Measurements from ENCODE around the gene STPG4.
A peak's percentile ranks its signal among the peaks of the same experiment; 100 is the strongest.
"Not testable (repeated sequence)": the region's sequence is repeated elsewhere in the genome, so short reads cannot be mapped to it uniquely, and the experiment has no call there.

The STPG4 gene

GRCh38 chr2:47155091-47155876 lies at the start of gene STPG4:
Gene STPG4, minus strand, starts transcription at chr2:47155308. Its CDS starts 57 bp downstream, at chr2:47155251.
- no peak for DNase-seq (ENCODE audit: low spot score)

GRCh38 chr2:47204691-47205090 lies 49.6 kb upstream of the STPG4 start:
- DNase-seq (ENCODE audit: low spot score), result no peak

- no peak for DNase-seq (ENCODE audit: low spot score)
These were observed 48.9 kb upstream of the STPG4 start for GRCh38 chr2:47203995-47204394.

GRCh38 chr2:47201224-47201623 lies 46.1 kb upstream of the STPG4 start:
- no peak for DNase-seq (ENCODE audit: low spot score)

- peak; percentile 88 for DNase-seq (ENCODE audit: low spot score)
These were observed 43.9 kb upstream of the STPG4 start for GRCh38 chr2:47198985-47199451.

- no peak for DNase-seq (ENCODE audit: low spot score)
These were observed 41.4 kb upstream of the STPG4 start for GRCh38 chr2:47196499-47196898.

GRCh38 chr2:47196046-47196445 lies 40.9 kb upstream of the STPG4 start:
- DNase-seq (ENCODE audit: low spot score), result no peak

GRCh38 chr2:47195148-47195547 lies 40.0 kb upstream of the STPG4 start:
- DNase-seq (ENCODE audit: low spot score), result no peak

- no peak for DNase-seq (ENCODE audit: low spot score)
These were observed 39.3 kb upstream of the STPG4 start for GRCh38 chr2:47194410-47194809.

- DNase-seq (ENCODE audit: low spot score), result no peak
These were observed 38.5 kb upstream of the STPG4 start for GRCh38 chr2:47193607-47194006.

GRCh38 chr2:47190188-47190881 lies 35.2 kb upstream of the STPG4 start:
- peak; percentile 49 for DNase-seq (ENCODE audit: low spot score)

- peak; percentile 72 for DNase-seq (ENCODE audit: low spot score)
These were observed 34.5 kb upstream of the STPG4 start for GRCh38 chr2:47189635-47190034.

GRCh38 chr2:47187069-47187468 lies 32.0 kb upstream of the STPG4 start:
- DNase-seq (ENCODE audit: low spot score), result no peak

GRCh38 chr2:47186351-47186750 lies 31.2 kb upstream of the STPG4 start:
- no peak for DNase-seq (ENCODE audit: low spot score)

GRCh38 chr2:47185098-47185497 lies 30.0 kb upstream of the STPG4 start:
- not testable (repeated sequence) for DNase-seq (ENCODE audit: low spot score)

GRCh38 chr2:47181176-47181575 lies 26.1 kb upstream of the STPG4 start:
- DNase-seq (ENCODE audit: low spot score), result no peak

- DNase-seq (ENCODE audit: low spot score), result no peak
These were observed 25.4 kb upstream of the STPG4 start for GRCh38 chr2:47180531-47180930.

- no peak for DNase-seq (ENCODE audit: low spot score)
These were observed 24.3 kb upstream of the STPG4 start for GRCh38 chr2:47179388-47179787.

GRCh38 chr2:47178341-47178740 lies 23.2 kb upstream of the STPG4 start:
- DNase-seq (ENCODE audit: low spot score), result no peak

- DNase-seq (ENCODE audit: low spot score), result peak; percentile 24
These were observed 22.0 kb upstream of the STPG4 start for GRCh38 chr2:47177043-47177565.

GRCh38 chr2:47174733-47175361 lies 19.7 kb upstream of the STPG4 start:
- DNase-seq (ENCODE audit: low spot score), result peak; percentile 18

- no peak for DNase-seq (ENCODE audit: low spot score)
These were observed 19.1 kb upstream of the STPG4 start for GRCh38 chr2:47173986-47174732.

All from GM03348 (cell line).